GM18861 (cell line): ENCODE measurements around the gene LSM14A.
"Not testable (repeated sequence)": the region's sequence is repeated elsewhere in the genome, so short reads cannot be mapped to it uniquely, and the experiment has no call there.

Experiments used
- ATAC-seq: cut with Tn5 transposase; IDR thresholded peaks from one replicate; pipeline ENCODE4 v1.9.1; 2021; ENCODE audit not compliant: unreplicated experiment

LSM14A gene

GRCh38 chr19:34158966-34159365, 13.3 kb upstream of the LSM14A start:
- ATAC-seq = not testable (repeated sequence)

GRCh38 chr19:34159541-34159940, 12.8 kb upstream of the LSM14A start:
- not testable (repeated sequence) for ATAC-seq

- not testable (repeated sequence) for ATAC-seq
These were observed 10.4 kb upstream of the LSM14A start for GRCh38 chr19:34161902-34162301.

- ATAC-seq = no peak
These were observed 7.0 kb upstream of the LSM14A start for GRCh38 chr19:34165295-34165738.

GRCh38 chr19:34169475-34170199, 2.7 kb upstream of the LSM14A start:
- ATAC-seq = not testable (repeated sequence)

GRCh38 chr19:34171539-34171876, 796 bp upstream of the LSM14A start:
- peak; percentile 10 for ATAC-seq

GRCh38 chr19:34172661-34173192, 423 bp downstream of the LSM14A start:
- peak; percentile 20 for ATAC-seq

GRCh38 chr19:34173193-34173956, 1.1 kb downstream of the LSM14A start:
- ATAC-seq = no peak

- not testable (repeated sequence) for ATAC-seq
These were observed 2.9 kb downstream of the LSM14A start for GRCh38 chr19:34175173-34175572.

- no peak for ATAC-seq
These were observed 4.3 kb downstream of the LSM14A start for GRCh38 chr19:34176581-34176980.

GRCh38 chr19:34178274-34178610, 5.9 kb downstream of the LSM14A start:
- no peak for ATAC-seq

GRCh38 chr19:34179066-34179465, 6.8 kb downstream of the LSM14A start:
- ATAC-seq = no peak

GRCh38 chr19:34180273-34180672, 8.0 kb downstream of the LSM14A start:
- ATAC-seq = no peak

- ATAC-seq = no peak
These were observed 8.4 kb downstream of the LSM14A start for GRCh38 chr19:34180709-34181108.

- ATAC-seq = no peak
These were observed 9.0 kb downstream of the LSM14A start for GRCh38 chr19:34181111-34181864.

- ATAC-seq = no peak
These were observed 9.8 kb downstream of the LSM14A start for GRCh38 chr19:34182125-34182524.

GRCh38 chr19:34184880-34185491, 12.7 kb downstream of the LSM14A start:
- no peak for ATAC-seq

- no peak for ATAC-seq
These were observed 13.9 kb downstream of the LSM14A start for GRCh38 chr19:34186205-34186604.

GRCh38 chr19:34187011-34187410, 14.7 kb downstream of the LSM14A start:
- ATAC-seq = no peak

- ATAC-seq = no peak
These were observed 16.1 kb downstream of the LSM14A start for GRCh38 chr19:34188408-34188807.
